OCI-LY3 (cell line): Measurements from ENCODE around the gene FADD.

Experiments
- CTCF ChIP-seq: fragments of 200-600, 300-600 bp; sonication (generic); IDR thresholded peaks from 2 replicates; pipeline ENCODE4 v1.5.1; 2014; ENCODE audit warnings: antibody characterized with exemption, low read length, low read depth
- EZH2phosphoT487 ChIP-seq: fragments of 200-600 bp; shearing (Covaris generic); IDR thresholded peaks from 2 replicates; pipeline ENCODE4 v1.6.1; 2018; ENCODE audit warnings: antibody characterized with exemption, mixed run types, low read depth

GRCh38 chr11:70182266-70182665, 20.8 kb upstream of the FADD start:
- TF ChIP-seq EZH2phosphoT487 (no peak), CTCF (no peak)
